HEK293 (cell line): ENCODE measurements around the gene MSH2.

Source experiments
- CTCF ChIA-PET: fragments of 350-600 bp; formaldehyde crosslinking; extraction: SDS; loops from one replicate; lab custom pipeline; 2021; ENCODE audit warnings: antibody characterized with exemption; lab: Yijun Ruan, JAX
- POLR2A ChIA-PET: fragments of 300-600 bp; formaldehyde crosslinking; extraction: SDS; loops from one replicate; lab custom pipeline; 2020; ENCODE audit warnings: antibody characterized with exemption, inconsistent platforms; lab: Yijun Ruan, JAX
- H3K27ac ChIP-seq: fragments of 200-500 bp; sonication (Bioruptor generic); 2 replicates; pipeline ENCODE4 v1.5.1; 2014; ENCODE audit warnings: low read depth, low read length, control low read depth, inconsistent platforms; ENCODE audit errors: extremely low read depth
- H3K36me3 ChIP-seq, 2 experiments: fragments of 200-500 bp in 1 of 2; sonication (Bioruptor generic) in 1 of 2; 1 replicate in 1 of 2; 2 replicates in 1 of 2; pipeline ENCODE4 v1.5.1; 2014 to 2017; ENCODE audit warnings: inconsistent platforms in 2 of 2, low read length in 2 of 2; ENCODE audit not compliant: control insufficient read depth in 2 of 2, insufficient read depth in 1 of 2
- H3K4me1 ChIP-seq: fragments of 200-500 bp; sonication (Bioruptor generic); 2 replicates; pipeline ENCODE4 v1.5.1; 2014; ENCODE audit warnings: mild to moderate bottlenecking, low read length, inconsistent platforms; ENCODE audit not compliant: control insufficient read depth, insufficient read depth
- H3K4me3 ChIP-seq: 2 replicates; pipeline ENCODE4 v1.5.1; 2011; ENCODE audit warnings: low read depth, mild to moderate bottlenecking, control low read depth, low read length, moderate library complexity
- H3K9me3 ChIP-seq: fragments of 200-500 bp; sonication (Bioruptor generic); 2 replicates; pipeline ENCODE4 v1.5.1; 2014; ENCODE audit warnings: low read depth, low read length, inconsistent platforms; ENCODE audit not compliant: control insufficient read depth, insufficient read depth
- BCL11A ChIP-seq: fragments of 450-650 bp; formaldehyde crosslinking; IDR thresholded peaks from 2 replicates; pipeline ENCODE4 v1.5.1; 2016; ENCODE audit warnings: low read depth, missing biosample characterization, missing genetic modification characterization
- FEZF1 ChIP-seq: fragments of 450-650 bp; formaldehyde crosslinking; IDR thresholded peaks from 2 replicates; pipeline ENCODE4 v1.5.1; 2016; ENCODE audit warnings: missing biosample characterization, missing genetic modification characterization
- GLI2 ChIP-seq: fragments of 450-650 bp; formaldehyde crosslinking; IDR thresholded peaks from 2 replicates; pipeline ENCODE4; 2017; ENCODE audit warnings: missing biosample characterization, missing genetic modification characterization, low read depth, borderline replicate concordance
- GLIS2 ChIP-seq: fragments of 450-650 bp; formaldehyde crosslinking; IDR thresholded peaks from 2 replicates; pipeline ENCODE4 v1.5.1; 2016; ENCODE audit warnings: missing biosample characterization, missing genetic modification characterization
- HOXD13 ChIP-seq: sonication (generic); formaldehyde crosslinking; IDR thresholded peaks from 2 replicates; pipeline ENCODE4 v1.8.0; 2022; ENCODE audit warnings: missing genetic modification reagents, borderline replicate concordance
- KLF1 ChIP-seq: fragments of 450-650 bp; formaldehyde crosslinking; IDR thresholded peaks from 2 replicates; pipeline ENCODE4 v1.5.1; 2016; ENCODE audit warnings: missing biosample characterization, missing genetic modification characterization
- KLF10 ChIP-seq: fragments of 450-650 bp; IDR thresholded peaks from 2 replicates; pipeline ENCODE4 v1.5.1; 2018; ENCODE audit warnings: missing biosample characterization, mild to moderate bottlenecking, missing genetic modification characterization
- WT1 ChIP-seq: fragments of 450-650 bp; formaldehyde crosslinking; IDR thresholded peaks from 2 replicates; pipeline ENCODE4 v1.5.1; 2016; ENCODE audit warnings: missing biosample characterization, missing genetic modification characterization
- YY1 ChIP-seq: fragments of 450-650 bp; formaldehyde crosslinking; IDR thresholded peaks from 2 replicates; pipeline ENCODE4 v1.5.1; 2018; ENCODE audit warnings: missing biosample characterization, missing genetic modification characterization
- ZFP37 ChIP-seq: fragments of 450-650 bp; formaldehyde crosslinking; IDR thresholded peaks from 2 replicates; pipeline ENCODE4 v1.5.1; 2016; ENCODE audit warnings: missing biosample characterization, missing genetic modification characterization
- ZNF112 ChIP-seq: fragments of 450-650 bp; formaldehyde crosslinking; IDR thresholded peaks from 2 replicates; pipeline ENCODE4 v1.5.0; 2017; ENCODE audit warnings: missing biosample characterization, missing genetic modification characterization
- ZNF114 ChIP-seq: fragments of 450-650 bp; formaldehyde crosslinking; IDR thresholded peaks from 2 replicates; pipeline ENCODE4 v1.5.0; 2017; ENCODE audit warnings: missing biosample characterization, missing genetic modification characterization
- ZNF132 ChIP-seq: fragments of 450-650 bp; formaldehyde crosslinking; IDR thresholded peaks from 2 replicates; pipeline ENCODE4 v1.5.1; 2017; ENCODE audit warnings: missing biosample characterization, missing genetic modification characterization, borderline replicate concordance
- ZNF2 ChIP-seq: fragments of 450-650 bp; formaldehyde crosslinking; IDR thresholded peaks from 2 replicates; pipeline ENCODE4 v1.5.1; 2016; ENCODE audit warnings: missing biosample characterization, missing genetic modification characterization
- ZNF211 ChIP-seq: fragments of 450-650 bp; formaldehyde crosslinking; IDR thresholded peaks from 2 replicates; pipeline ENCODE4 v1.5.1; 2016; ENCODE audit warnings: low read depth, missing biosample characterization, missing genetic modification characterization
- ZNF214 ChIP-seq: fragments of 450-650 bp; formaldehyde crosslinking; IDR thresholded peaks from 2 replicates; pipeline ENCODE4 v1.5.1; 2017; ENCODE audit warnings: missing biosample characterization, mild to moderate bottlenecking, missing genetic modification characterization, borderline replicate concordance
- ZNF221 ChIP-seq: fragments of 450-650 bp; formaldehyde crosslinking; IDR thresholded peaks from 2 replicates; pipeline ENCODE4 v1.5.1; 2017; ENCODE audit warnings: missing biosample characterization, missing genetic modification characterization, borderline replicate concordance
- ZNF404 ChIP-seq: fragments of 450-650 bp; formaldehyde crosslinking; IDR thresholded peaks from 2 replicates; pipeline ENCODE4 v1.5.1; 2017; ENCODE audit warnings: missing biosample characterization, missing genetic modification characterization
- ZNF433 ChIP-seq: fragments of 450-650 bp; formaldehyde crosslinking; IDR thresholded peaks from 2 replicates; pipeline ENCODE4 v1.5.1; 2016; ENCODE audit warnings: missing biosample characterization, missing genetic modification characterization, low read depth
- ZNF48 ChIP-seq: fragments of 450-650 bp; formaldehyde crosslinking; IDR thresholded peaks from 2 replicates; pipeline ENCODE4 v1.5.1; 2016; ENCODE audit warnings: missing biosample characterization, missing genetic modification characterization
- ZNF561 ChIP-seq: fragments of 450-650 bp; IDR thresholded peaks from 2 replicates; pipeline ENCODE4 v1.5.1; 2018; ENCODE audit warnings: missing biosample characterization, missing genetic modification characterization, borderline replicate concordance
- ZNF596 ChIP-seq: fragments of 450-650 bp; IDR thresholded peaks from 2 replicates; pipeline ENCODE4 v1.5.0; 2018; ENCODE audit warnings: missing biosample characterization, mild to moderate bottlenecking, missing genetic modification characterization, moderate library complexity
- ZNF600 ChIP-seq: fragments of 450-650 bp; formaldehyde crosslinking; IDR thresholded peaks from 2 replicates; pipeline ENCODE4 v1.5.1; 2016; ENCODE audit warnings: missing biosample characterization, missing genetic modification characterization
- ZNF610 ChIP-seq: fragments of 450-650 bp; formaldehyde crosslinking; IDR thresholded peaks from 2 replicates; pipeline ENCODE4 v1.5.1; 2016; ENCODE audit warnings: missing biosample characterization, missing genetic modification characterization, borderline replicate concordance
- ZNF677 ChIP-seq: fragments of 450-650 bp; IDR thresholded peaks from 2 replicates; pipeline ENCODE4 v1.5.0; 2018; ENCODE audit warnings: missing biosample characterization, mild to moderate bottlenecking, missing genetic modification characterization, moderate library complexity
- ZNF791 ChIP-seq: fragments of 450-650 bp; formaldehyde crosslinking; IDR thresholded peaks from 2 replicates; pipeline ENCODE4 v1.5.1; 2016; ENCODE audit warnings: missing biosample characterization, missing genetic modification characterization
- ZNF830 ChIP-seq: fragments of 450-650 bp; IDR thresholded peaks from 2 replicates; pipeline ENCODE4 v1.5.0; 2018; ENCODE audit warnings: missing biosample characterization, missing genetic modification characterization, low read depth, mild to moderate bottlenecking, moderate library complexity
- ZSCAN30 ChIP-seq: fragments of 450-650 bp; IDR thresholded peaks from 2 replicates; pipeline ENCODE4 v1.5.1; 2018; ENCODE audit warnings: missing biosample characterization, mild to moderate bottlenecking, missing genetic modification characterization, moderate library complexity
- TF ChIP-seq, protein P1 (sequence below): fragments of 450-650 bp; formaldehyde crosslinking; IDR thresholded peaks from 2 replicates; pipeline ENCODE4 v1.5.1; 2017; ENCODE audit warnings: missing biosample characterization, missing genetic modification characterization
- TF ChIP-seq, protein P2 (sequence below): fragments of 450-650 bp; formaldehyde crosslinking; IDR thresholded peaks from 2 replicates; pipeline ENCODE4 v1.5.1; 2016; ENCODE audit warnings: missing biosample characterization, missing genetic modification characterization, borderline replicate concordance
- TF ChIP-seq, protein P3 (sequence below): IDR thresholded peaks from 2 replicates; pipeline ENCODE4 v1.6.1; 2011; ENCODE audit warnings: mild to moderate bottlenecking, low read depth, low read length, borderline replicate concordance

The MSH2 gene

DNA sequence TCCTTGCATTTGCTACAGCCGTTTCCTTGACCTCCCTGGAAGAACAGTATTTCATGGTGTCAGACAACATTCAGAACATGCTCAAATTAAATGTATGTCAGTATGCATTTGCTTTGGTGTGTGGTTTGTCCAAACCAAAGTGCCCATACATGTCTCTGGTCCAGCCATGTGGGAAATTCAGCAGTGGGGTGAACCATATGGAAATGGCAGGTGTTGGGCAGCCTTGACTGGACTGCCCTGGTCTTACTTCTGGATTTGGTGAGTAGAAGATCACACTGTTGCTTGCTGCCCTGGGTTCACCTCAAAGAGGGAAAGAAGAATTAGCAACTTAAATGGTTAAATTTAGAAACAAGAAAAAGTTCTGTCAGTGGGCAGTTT lies 84.5 kb downstream of the MSH2 start (continued):
- no peak for TF ChIP-seq ZNF211 (tag by site-specific recombination)
- TF ChIP-seq ZNF610: no peak
- TF ChIP-seq BCL11A: no peak
- TF ChIP-seq ZNF830 (tag by site-specific recombination): no peak
- TF ChIP-seq HOXD13 (CRISPR knock-in tag): no peak
- TF ChIP-seq ZFP37 (tag by site-specific recombination): no peak
- no peak for TF ChIP-seq ZNF221 (tag by site-specific recombination)
- no peak for TF ChIP-seq GLIS2 (tag by site-specific recombination)
- TF ChIP-seq ZNF2: no peak

DNA sequence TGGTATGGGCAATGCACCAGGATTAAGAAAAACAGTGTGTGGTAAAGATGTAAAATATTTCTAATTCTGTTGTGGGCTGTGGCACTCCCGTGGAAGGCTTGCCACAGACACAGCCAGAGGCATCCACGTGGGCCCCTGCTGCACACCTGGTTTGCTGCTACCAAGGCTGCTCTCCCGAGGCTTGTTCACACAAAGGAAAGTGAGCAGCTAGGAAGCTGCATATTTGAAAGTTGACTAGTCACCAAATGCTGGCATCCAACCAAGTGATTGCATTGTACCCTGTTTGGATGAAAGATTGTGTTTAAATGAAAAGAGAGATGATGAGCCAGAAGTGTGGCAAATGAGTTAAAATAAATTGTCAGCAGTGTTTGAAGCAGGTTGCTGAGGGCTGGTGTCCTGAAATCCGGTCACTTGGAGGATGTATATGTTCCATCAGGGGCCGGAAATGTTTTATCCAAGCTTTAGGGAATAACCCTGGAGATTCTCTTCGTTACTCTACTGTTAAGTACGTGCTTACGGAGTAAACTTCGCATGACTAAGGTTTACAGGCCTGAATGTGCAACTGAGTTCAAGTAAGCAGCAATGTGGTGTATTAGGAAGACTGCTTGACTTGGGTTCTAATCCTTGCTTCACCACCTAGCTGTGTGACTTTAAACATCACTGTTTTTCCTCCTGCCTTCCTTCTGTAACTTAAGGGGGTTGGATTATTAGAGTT lies 86.1 kb downstream of the MSH2 start:
- Histone ChIP-seq H3K27ac (no peak overlapping the region), H3K4me1 (no peaks in the 10 kb centered on the region), H3K36me3 (peaks cover 6 to 12% of the 10 kb centered on the region in 2 experiments; a peak in 2 of 3 replicates), H3K9me3 (no peaks in the 10 kb centered on the region), H3K4me3 (no peak overlapping the region)
- CTCF ChIA-PET: interaction anchor here (1.2 kb wide), 1 partner anchor 51 kb away, joined by 4 read pairs; no protein-coding TSS in a partner anchor
- TF ChIP-seq ZNF600 (tag by site-specific recombination) (no peak), FEZF1 (tag by site-specific recombination) (0 out of 2 replicates have a peak, but pooled peaks have one; percentile 27), ZNF112 (tag by site-specific recombination) (no peak), ZNF214 (no peak)
- POLR2A ChIA-PET: no interaction called here

DNA sequence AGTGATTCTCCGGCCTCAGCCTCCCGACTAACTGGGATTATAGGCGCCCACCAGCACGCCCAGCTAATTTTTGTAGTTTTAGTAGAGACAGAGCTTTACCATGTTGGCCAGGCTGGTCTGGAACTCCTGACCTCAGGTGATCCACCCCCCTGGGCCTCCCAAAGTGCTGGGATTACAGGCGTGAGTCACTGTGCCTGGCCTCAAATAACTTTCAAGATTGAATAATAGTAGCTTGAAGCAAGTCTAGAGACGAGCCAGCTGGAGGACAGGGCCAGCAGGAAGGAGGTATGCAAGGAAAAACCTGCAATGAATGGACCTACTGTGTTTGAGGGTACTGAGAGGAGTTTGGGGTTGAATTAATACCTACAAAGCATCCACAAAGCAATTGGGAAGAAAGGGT lies 87.5 kb downstream of the MSH2 start:
- CTCF ChIA-PET: no interaction called here
- POLR2A ChIA-PET: no interaction called here
- no peaks in the 10 kb centered on the region for H3K9me3 ChIP-seq
- TF ChIP-seq KLF1 (no peak), ZNF677 (tag by site-specific recombination) (no peak), YY1 (no peak), ZNF114 (tag by site-specific recombination) (no peak), ZNF132 (tag by site-specific recombination) (no peak), ZSCAN30 (tag by site-specific recombination) (no peak), ZNF791 (tag by site-specific recombination) (no peak), GLI2 (tag by site-specific recombination) (no peak), WT1 (no peak), ZNF561 (tag by site-specific recombination) (no peak), ZNF596 (tag by site-specific recombination) (no peak), KLF10 (no peak), ZNF404 (tag by site-specific recombination) (no peak), ZNF433 (no peak), ZNF48 (no peak), ZNF112 (tag by site-specific recombination) (no peak)
- TF ChIP-seq, protein P1, sequence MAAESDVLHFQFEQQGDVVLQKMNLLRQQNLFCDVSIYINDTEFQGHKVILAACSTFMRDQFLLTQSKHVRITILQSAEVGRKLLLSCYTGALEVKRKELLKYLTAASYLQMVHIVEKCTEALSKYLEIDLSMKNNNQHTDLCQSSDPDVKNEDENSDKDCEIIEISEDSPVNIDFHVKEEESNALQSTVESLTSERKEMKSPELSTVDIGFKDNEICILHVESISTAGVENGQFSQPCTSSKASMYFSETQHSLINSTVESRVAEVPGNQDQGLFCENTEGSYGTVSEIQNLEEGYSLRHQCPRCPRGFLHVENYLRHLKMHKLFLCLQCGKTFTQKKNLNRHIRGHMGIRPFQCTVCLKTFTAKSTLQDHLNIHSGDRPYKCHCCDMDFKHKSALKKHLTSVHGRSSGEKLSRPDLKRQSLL (tag by site-specific recombination): no peak
- TF ChIP-seq, protein P2, sequence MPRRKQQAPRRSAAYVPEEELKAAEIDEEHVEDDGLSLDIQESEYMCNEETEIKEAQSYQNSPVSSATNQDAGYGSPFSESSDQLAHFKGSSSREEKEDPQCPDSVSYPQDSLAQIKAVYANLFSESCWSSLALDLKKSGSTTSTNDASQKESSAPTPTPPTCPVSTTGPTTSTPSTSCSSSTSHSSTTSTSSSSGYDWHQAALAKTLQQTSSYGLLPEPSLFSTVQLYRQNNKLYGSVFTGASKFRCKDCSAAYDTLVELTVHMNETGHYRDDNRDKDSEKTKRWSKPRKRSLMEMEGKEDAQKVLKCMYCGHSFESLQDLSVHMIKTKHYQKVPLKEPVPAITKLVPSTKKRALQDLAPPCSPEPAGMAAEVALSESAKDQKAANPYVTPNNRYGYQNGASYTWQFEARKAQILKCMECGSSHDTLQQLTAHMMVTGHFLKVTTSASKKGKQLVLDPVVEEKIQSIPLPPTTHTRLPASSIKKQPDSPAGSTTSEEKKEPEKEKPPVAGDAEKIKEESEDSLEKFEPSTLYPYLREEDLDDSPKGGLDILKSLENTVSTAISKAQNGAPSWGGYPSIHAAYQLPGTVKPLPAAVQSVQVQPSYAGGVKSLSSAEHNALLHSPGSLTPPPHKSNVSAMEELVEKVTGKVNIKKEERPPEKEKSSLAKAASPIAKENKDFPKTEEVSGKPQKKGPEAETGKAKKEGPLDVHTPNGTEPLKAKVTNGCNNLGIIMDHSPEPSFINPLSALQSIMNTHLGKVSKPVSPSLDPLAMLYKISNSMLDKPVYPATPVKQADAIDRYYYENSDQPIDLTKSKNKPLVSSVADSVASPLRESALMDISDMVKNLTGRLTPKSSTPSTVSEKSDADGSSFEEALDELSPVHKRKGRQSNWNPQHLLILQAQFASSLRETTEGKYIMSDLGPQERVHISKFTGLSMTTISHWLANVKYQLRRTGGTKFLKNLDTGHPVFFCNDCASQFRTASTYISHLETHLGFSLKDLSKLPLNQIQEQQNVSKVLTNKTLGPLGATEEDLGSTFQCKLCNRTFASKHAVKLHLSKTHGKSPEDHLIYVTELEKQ (tag by site-specific recombination): no peak
- TF ChIP-seq, protein P3, sequence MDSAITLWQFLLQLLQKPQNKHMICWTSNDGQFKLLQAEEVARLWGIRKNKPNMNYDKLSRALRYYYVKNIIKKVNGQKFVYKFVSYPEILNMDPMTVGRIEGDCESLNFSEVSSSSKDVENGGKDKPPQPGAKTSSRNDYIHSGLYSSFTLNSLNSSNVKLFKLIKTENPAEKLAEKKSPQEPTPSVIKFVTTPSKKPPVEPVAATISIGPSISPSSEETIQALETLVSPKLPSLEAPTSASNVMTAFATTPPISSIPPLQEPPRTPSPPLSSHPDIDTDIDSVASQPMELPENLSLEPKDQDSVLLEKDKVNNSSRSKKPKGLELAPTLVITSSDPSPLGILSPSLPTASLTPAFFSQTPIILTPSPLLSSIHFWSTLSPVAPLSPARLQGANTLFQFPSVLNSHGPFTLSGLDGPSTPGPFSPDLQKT: no peak

More for the DNA sequence above, 87.5 kb downstream of the MSH2 start:
- Histone ChIP-seq H3K4me3 (no peak overlapping the region), H3K4me1 (no peaks in the 10 kb centered on the region), H3K27ac (no peak overlapping the region), H3K36me3 (no peaks in the 10 kb centered on the region)
